ENCODE data around the gene PGAP6. TPM values are rescaled to one million over a fixed set of nuclear protein-coding genes. Genes with fewer than 3 reads are reported as not detected.

PGAP6 gene
- total and polyA plus RNA-seq, 2 of the 13 experiments (the other 11 are each of a cell fraction or from before 2014, with no cell fraction given) = 52.7 to 136 TPM

GRCh38 chr16:381012-381788, 578 bp downstream of the PGAP6 start (continued):
- TF ChIP-seq PHF21A (CRISPR knock-in tag; IDR thresholded peaks at IDR 0.05) (peak; percentile 28; the same call in 1 of the 2 replicates), ZNF580 (CRISPR knock-in tag; IDR thresholded peaks at IDR 0.05; ENCODE audit: borderline replicate concordance, low read depth) (no peak; the same call in 1 of the 2 replicates), MAZ (IDR thresholded peaks at IDR 0.05; ENCODE audit: borderline replicate concordance, low read depth, low read length) (0 out of 2 replicates have a peak, but pooled peaks have one; percentile 32), MAZ (CRISPR knock-in tag; IDR thresholded peaks at IDR 0.05; ENCODE audit: low read depth) (peak; percentile 65), DDIT3 (CRISPR knock-in tag; IDR thresholded peaks at IDR 0.05) (no peak), ETS1 (CRISPR knock-in tag; IDR thresholded peaks at IDR 0.05) (no peak), ZFP36L2 (CRISPR knock-in tag; IDR thresholded peaks at IDR 0.05) (0 out of 2 replicates have a peak, but pooled peaks have one; percentile 23), ISX (CRISPR knock-in tag; conservative IDR thresholded peaks at IDR 0.05) (no peak), ZNF615 (CRISPR knock-in tag; IDR thresholded peaks at IDR 0.05; ENCODE audit: borderline replicate concordance) (no peak), MYPOP (CRISPR knock-in tag; IDR thresholded peaks at IDR 0.05) (no peak), FOXO1 (CRISPR knock-in tag; IDR thresholded peaks at IDR 0.05) (no peak), CENPBD1 (CRISPR knock-in tag; IDR thresholded peaks at IDR 0.05; ENCODE audit: borderline replicate concordance, low read depth) (no peak), ZEB1 (IDR thresholded peaks at IDR 0.05; ENCODE audit: insufficient replicate concordance, low read depth) (no peak), ZBTB26 (CRISPR knock-in tag; IDR thresholded peaks at IDR 0.05; ENCODE audit: borderline replicate concordance) (no peak), SMARCC2 (IDR thresholded peaks at IDR 0.05) (no peak), SIN3A (IDR thresholded peaks at IDR 0.05; ENCODE audit: borderline replicate concordance, low read depth, low read length) (peak; percentile 23; the same call in 1 of the 2 replicates), HNRNPH1 (optimal IDR thresholded peaks at IDR 0.05; ENCODE audit: low read depth, low read length) (no peak), HNRNPL (IDR thresholded peaks at IDR 0.05; ENCODE audit: low read depth, low read length) (0 out of 2 replicates have a peak, but pooled peaks have one; percentile 34), YEATS2 (CRISPR knock-in tag; IDR thresholded peaks at IDR 0.05; ENCODE audit: borderline replicate concordance) (no peak), MIXL1 (CRISPR knock-in tag; IDR thresholded peaks at IDR 0.05) (no peak), MTA1 (CRISPR knock-in tag; IDR thresholded peaks at IDR 0.05; ENCODE audit: borderline replicate concordance) (no peak; the same call in 1 of the 2 replicates), MATR3 (CRISPR knock-in tag; IDR thresholded peaks at IDR 0.05) (no peak), TARDBP (CRISPR knock-in tag; IDR thresholded peaks at IDR 0.05) (no peak), FOXM1 (CRISPR knock-in tag; IDR thresholded peaks at IDR 0.05) (no peak), LCORL (IDR thresholded peaks at IDR 0.05) (no peak), LCORL (CRISPR knock-in tag; IDR thresholded peaks at IDR 0.05) (no peak), GZF1 (CRISPR knock-in tag; IDR thresholded peaks at IDR 0.05) (0 out of 2 replicates have a peak, but pooled peaks have one; percentile 38), ZNF549 (CRISPR knock-in tag; IDR thresholded peaks at IDR 0.05) (no peak)
